B cell (primary cell): ENCODE results near the gene UBB.

Source experiments
- EZH2 ChIP-seq: IDR thresholded peaks from 2 replicates; pipeline ENCODE4 v1.6.1; 2012; ENCODE audit warnings: borderline replicate concordance, low read depth, mild to moderate bottlenecking, moderate library complexity, low read length; ENCODE audit not compliant: insufficient read depth, poor library complexity, severe bottlenecking
- TF ChIP-seq, protein P1 (sequence below): fragments of 200-600 bp; IDR thresholded peaks from one replicate; pipeline ENCODE4 v1.8.0; 2022; ENCODE audit warnings: antibody characterized with exemption, mild to moderate bottlenecking

DNA sequence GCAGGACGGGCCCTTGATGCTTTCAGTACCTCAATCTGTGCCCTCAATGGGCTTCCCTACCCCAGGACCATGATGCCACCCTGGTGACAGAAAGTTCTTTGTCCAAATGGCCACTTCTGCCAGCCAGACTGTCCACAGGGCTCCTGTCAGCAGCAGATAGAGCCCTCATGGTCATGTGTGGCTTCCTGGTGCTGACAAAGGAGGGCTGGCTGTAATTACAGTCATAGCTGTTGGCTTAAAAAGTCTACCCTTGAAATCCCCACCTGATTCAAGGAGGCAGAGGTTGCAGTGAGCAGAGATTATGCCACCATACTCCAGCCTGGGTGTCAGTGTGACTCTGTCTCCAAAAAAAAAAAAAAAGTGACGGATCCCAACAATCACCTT lies 37.8 kb downstream of the UBB start:
- TF ChIP-seq, protein P1, sequence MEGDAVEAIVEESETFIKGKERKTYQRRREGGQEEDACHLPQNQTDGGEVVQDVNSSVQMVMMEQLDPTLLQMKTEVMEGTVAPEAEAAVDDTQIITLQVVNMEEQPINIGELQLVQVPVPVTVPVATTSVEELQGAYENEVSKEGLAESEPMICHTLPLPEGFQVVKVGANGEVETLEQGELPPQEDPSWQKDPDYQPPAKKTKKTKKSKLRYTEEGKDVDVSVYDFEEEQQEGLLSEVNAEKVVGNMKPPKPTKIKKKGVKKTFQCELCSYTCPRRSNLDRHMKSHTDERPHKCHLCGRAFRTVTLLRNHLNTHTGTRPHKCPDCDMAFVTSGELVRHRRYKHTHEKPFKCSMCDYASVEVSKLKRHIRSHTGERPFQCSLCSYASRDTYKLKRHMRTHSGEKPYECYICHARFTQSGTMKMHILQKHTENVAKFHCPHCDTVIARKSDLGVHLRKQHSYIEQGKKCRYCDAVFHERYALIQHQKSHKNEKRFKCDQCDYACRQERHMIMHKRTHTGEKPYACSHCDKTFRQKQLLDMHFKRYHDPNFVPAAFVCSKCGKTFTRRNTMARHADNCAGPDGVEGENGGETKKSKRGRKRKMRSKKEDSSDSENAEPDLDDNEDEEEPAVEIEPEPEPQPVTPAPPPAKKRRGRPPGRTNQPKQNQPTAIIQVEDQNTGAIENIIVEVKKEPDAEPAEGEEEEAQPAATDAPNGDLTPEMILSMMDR: no peak
- TF ChIP-seq EZH2: no peak
